ENCODE measurements around the gene HINFP. TPM values are rescaled to one million over a fixed set of nuclear protein-coding genes. Genes with fewer than 3 reads are reported as not detected.
A peak's percentile ranks its signal among the peaks of the same experiment; 100 is the strongest.

Gene HINFP
- polyA plus RNA-seq (2011; rRNA removed) = 14.9 and 16.4 TPM in 2 replicates
- polyA minus RNA-seq (2011; rRNA and poly(A)+ RNA removed) = 26.7 and 33.9 TPM in 2 replicates

DNA sequence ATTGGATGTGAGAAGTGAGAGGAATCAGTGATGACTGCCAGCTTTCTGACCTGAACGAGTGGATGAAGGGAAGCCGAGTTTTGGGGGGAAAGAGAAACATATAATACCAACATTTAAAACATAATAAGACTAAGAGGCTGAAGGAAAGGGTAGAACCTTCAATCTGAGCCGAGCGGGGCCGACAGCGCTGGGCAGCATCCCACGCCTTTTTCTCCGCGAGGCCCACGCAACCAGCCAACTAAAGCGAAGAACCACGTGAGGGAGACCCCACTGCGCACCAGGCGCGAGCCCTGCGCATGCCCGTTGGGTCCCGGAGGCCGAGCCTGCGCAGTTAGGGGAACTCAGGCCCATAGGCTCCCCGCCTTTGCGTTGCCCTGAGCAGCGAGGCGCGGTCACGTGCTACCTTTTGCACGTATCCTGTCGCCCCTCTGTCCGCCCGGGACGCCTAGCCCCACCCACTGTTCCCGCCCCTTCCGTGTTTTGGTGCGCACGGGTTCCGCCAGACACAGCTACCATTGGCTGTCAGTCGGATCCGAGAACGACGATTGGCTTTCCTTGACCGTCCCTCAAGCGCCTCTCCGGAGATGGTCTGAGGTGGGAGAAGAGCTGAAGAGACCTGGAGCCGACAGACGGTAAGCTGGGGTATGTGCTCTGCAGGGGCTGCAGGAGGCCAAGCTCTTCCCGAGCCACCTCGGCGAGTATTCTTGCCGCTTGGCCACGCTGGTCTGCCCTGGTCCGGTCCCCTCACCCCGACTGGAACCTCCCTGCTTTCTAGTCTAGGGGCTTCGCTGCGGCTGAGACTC is at the start of gene HINFP:
Gene HINFP, plus strand, starts transcription at position 573 of the 803 bp plus-strand sequence. CDS start 5,365 bp downstream, outside the sequence.
- ChIA-PET POLR2A (interaction anchor here (0.6 to 2.9 kb wide), 8 partner anchors 14 to 719 kb away, joined by 3 to 13 read pairs (median 4); partner anchors contain the start of genes C2CD2L, DPAGT1, MCAM and VPS11), CTCF (interaction anchor here (0.6 to 1.2 kb wide), 9 partner anchors 17 to 573 kb away, joined by 3 to 6 read pairs (median 4); partner anchors contain the start of genes CBL and DPAGT1)
- H3K27ac ChIP-seq (ENCODE audit: low read depth, low read length) = peak within 1 kb of the TSS; percentile 70
- H3K27me3 ChIP-seq (ENCODE audit: control insufficient read depth, insufficient read depth, low read length) = no peaks in the 10 kb centered on the region
- peak; percentile 97 for DNase-seq (ENCODE audit: low read depth, low spot score)
- no peak for TF ChIP-seq CTCF (IDR thresholded peaks at IDR 0.05; ENCODE audit: low read depth, low read length)
- H3K9me3 ChIP-seq (ENCODE audit: control insufficient read depth, insufficient read depth, low read length) = no peaks in the 10 kb centered on the region; the same call in 1 of the 2 replicates
- H3K4me3 ChIP-seq (ENCODE audit: low read depth, low read length) = peak within 1 kb of the TSS; percentile 100

- ChIA-PET POLR2A (no interaction called here), CTCF (no interaction called here)
- H3K27ac ChIP-seq (ENCODE audit: low read depth, low read length) = no peak overlapping the region
- no peak for DNase-seq (ENCODE audit: low read depth, low spot score)
- TF ChIP-seq CTCF (IDR thresholded peaks at IDR 0.05; ENCODE audit: low read depth, low read length) = no peak
- no peak overlapping the region for H3K4me3 ChIP-seq (ENCODE audit: low read depth, low read length)
- no peaks in the 10 kb centered on the region for H3K9me3 ChIP-seq (ENCODE audit: control insufficient read depth, insufficient read depth, low read length)
- no peaks in the 10 kb centered on the region for H3K27me3 ChIP-seq (ENCODE audit: control insufficient read depth, insufficient read depth, low read length)
Observed at GRCh38 chr11:119077839-119078238, 43.5 kb upstream of the HINFP start.

DNA sequence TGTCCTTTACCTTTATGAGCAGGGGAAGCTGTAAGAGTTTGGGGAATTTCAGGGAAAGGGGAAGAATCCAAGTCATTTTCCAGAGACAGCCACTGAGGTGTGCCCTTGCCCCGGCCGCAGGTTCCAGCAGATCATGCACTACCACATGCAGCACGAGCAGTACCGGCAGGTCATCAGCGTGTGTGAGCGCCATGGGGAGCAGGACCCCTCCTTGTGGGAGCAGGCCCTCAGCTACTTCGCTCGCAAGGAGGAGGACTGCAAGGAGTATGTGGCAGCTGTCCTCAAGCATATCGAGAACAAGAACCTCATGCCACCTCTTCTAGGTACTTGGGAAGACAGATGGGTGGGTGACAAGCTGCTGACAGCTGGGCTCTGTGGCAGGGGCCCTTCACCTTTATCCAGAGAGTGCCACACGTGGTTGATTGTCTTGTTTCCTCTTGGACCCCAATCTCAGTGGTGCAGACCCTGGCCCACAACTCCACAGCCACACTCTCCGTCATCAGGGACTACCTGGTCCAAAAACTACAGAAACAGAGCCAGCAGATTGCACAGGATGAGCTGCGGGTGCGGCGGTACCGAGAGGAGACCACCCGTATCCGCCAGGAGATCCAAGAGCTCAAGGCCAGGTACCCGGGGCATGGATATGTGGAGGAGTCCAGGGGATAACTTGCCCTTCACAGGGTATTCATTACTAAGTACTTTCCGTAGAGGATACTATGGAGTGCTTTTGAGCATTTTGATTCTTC is 42.5 kb upstream of the HINFP start:
- CTCF ChIA-PET = interaction anchor here (0.6 kb wide), 1 partner anchor 260 kb away, joined by 4 read pairs; no protein-coding TSS in a partner anchor
- no peaks in the 10 kb centered on the region for H3K27me3 ChIP-seq (ENCODE audit: control insufficient read depth, insufficient read depth, low read length)
- POLR2A ChIA-PET = no interaction called here
- H3K27ac ChIP-seq (ENCODE audit: low read depth, low read length) = no peak overlapping the region
- no peaks in the 10 kb centered on the region for H3K9me3 ChIP-seq (ENCODE audit: control insufficient read depth, insufficient read depth, low read length)
- no peak overlapping the region for H3K4me3 ChIP-seq (ENCODE audit: low read depth, low read length)
- DNase-seq (ENCODE audit: low read depth, low spot score) = no peak
- TF ChIP-seq CTCF (IDR thresholded peaks at IDR 0.05; ENCODE audit: low read depth, low read length) = no peak

DNA sequence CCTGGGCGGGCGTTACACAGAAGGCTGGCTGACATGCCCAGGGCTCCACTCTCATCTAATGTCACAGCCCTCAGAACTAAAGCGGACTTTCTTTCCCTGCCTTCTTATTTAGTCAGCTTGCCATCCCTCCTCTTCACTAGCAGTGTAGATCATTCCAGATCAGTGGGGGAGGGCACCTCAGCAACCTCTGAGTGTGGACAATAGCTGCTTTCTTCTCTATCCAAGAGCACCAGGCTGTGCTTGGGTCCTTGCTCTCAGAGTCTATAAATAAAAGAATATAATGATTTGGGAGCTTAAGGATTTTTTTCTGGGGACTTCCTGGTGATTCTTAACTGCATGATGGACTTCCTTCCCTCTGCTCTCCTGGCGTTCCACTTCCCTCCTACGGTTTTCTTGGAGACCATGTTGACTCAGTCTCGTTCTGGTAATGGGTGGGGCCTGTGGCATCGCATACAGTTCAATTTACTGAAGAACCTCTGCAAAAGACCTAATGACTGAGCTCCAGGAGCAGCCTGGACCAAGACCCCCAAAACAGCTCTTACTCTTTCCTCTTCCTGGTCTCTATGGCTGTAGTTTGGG is 39.6 kb upstream of the HINFP start:
- Histone ChIP-seq H3K4me3 (ENCODE audit: low read depth, low read length) (no peak overlapping the region), H3K9me3 (ENCODE audit: control insufficient read depth, insufficient read depth, low read length) (no peaks in the 10 kb centered on the region), H3K27ac (ENCODE audit: low read depth, low read length) (no peak overlapping the region), H3K27me3 (ENCODE audit: control insufficient read depth, insufficient read depth, low read length) (no peaks in the 10 kb centered on the region)
- DNase-seq (ENCODE audit: low read depth, low spot score) = no peak
- CTCF ChIA-PET = interaction anchor here (0.5 to 1.4 kb wide), 2 partner anchors 124 to 256 kb away, joined by 3 read pairs; partner anchors contain the start of gene CBL
- POLR2A ChIA-PET = no interaction called here
- TF ChIP-seq CTCF (IDR thresholded peaks at IDR 0.05; ENCODE audit: low read depth, low read length) = no peak
